KBM-7 (cell line): ENCODE results near the gene SEC24D.
A peak's percentile ranks its signal among the peaks of the same experiment; 100 is the strongest.
"Not testable (repeated sequence)": the region's sequence is repeated elsewhere in the genome, so short reads cannot be mapped to it uniquely, and the experiment has no call there.

Experiments
- DNase-seq: peaks from one replicate; pipeline ENCODE4 v3.0.0-alpha.2; 2015
- in situ Hi-C: fragments of 300-500 bp; cut with MboI; formaldehyde crosslinking; loops from 2 replicates; pipeline ENCODE4 v1.14.3; 2020; ENCODE audit warnings: low sequenced_read_pairs, low pct_unique_long_range_greater_than_20kb, mixed read lengths

Gene SEC24D

GRCh38 chr4:118816538-118817177, 19.3 kb downstream of the SEC24D start:
- no peak for DNase-seq
- in situ Hi-C loops = no loop called here

- in situ Hi-C loops = no loop called here
Measured at GRCh38 chr4:118814891-118815290, 21.0 kb downstream of the SEC24D start.

GRCh38 chr4:118814058-118814457, 21.9 kb downstream of the SEC24D start:
- in situ Hi-C loops = no loop called here
- no peak for DNase-seq

More at GRCh38 chr4:118814891-118815290, 21.0 kb downstream of the SEC24D start:
- no peak for DNase-seq

GRCh38 chr4:118813561-118813960, 22.4 kb downstream of the SEC24D start:
- DNase-seq = no peak
- in situ Hi-C loops = no loop called here

GRCh38 chr4:118811832-118812231, 24.1 kb downstream of the SEC24D start:
- DNase-seq = no peak
- in situ Hi-C loops = no loop called here

GRCh38 chr4:118810991-118811764, 24.7 kb downstream of the SEC24D start:
- in situ Hi-C loops = no loop called here
- DNase-seq = peak; percentile 3

- in situ Hi-C loops = no loop called here
- no peak for DNase-seq
Measured at GRCh38 chr4:118807659-118808058, 28.3 kb downstream of the SEC24D start.

- in situ Hi-C loops = no loop called here
- DNase-seq = no peak
Measured at GRCh38 chr4:118803253-118803652, 32.7 kb downstream of the SEC24D start.

GRCh38 chr4:118801895-118802575, 33.9 kb downstream of the SEC24D start:
- in situ Hi-C loops = no loop called here
- DNase-seq = no peak

- DNase-seq = no peak
- in situ Hi-C loops = no loop called here
Measured at GRCh38 chr4:118799231-118799942, 36.5 kb downstream of the SEC24D start.

GRCh38 chr4:118798658-118799057, 37.3 kb downstream of the SEC24D start:
- no peak for DNase-seq
- in situ Hi-C loops = no loop called here

- no peak for DNase-seq
- in situ Hi-C loops = no loop called here
Measured at GRCh38 chr4:118797558-118798142, 38.3 kb downstream of the SEC24D start.

- in situ Hi-C loops, DNase-seq: not testable (repeated sequence)
Measured at GRCh38 chr4:118791690-118792446, 44.1 kb downstream of the SEC24D start.

- in situ Hi-C loops = no loop called here
- DNase-seq = no peak
Measured at GRCh38 chr4:118790544-118790943, 45.4 kb downstream of the SEC24D start.

GRCh38 chr4:118788911-118789310, 47.0 kb downstream of the SEC24D start:
- in situ Hi-C loops = no loop called here
- DNase-seq = no peak

- in situ Hi-C loops = no loop called here
- DNase-seq = no peak
Measured at GRCh38 chr4:118787844-118788380, 48.0 kb downstream of the SEC24D start.

GRCh38 chr4:118784776-118785175, 51.1 kb downstream of the SEC24D start:
- no peak for DNase-seq
- in situ Hi-C loops = no loop called here

GRCh38 chr4:118783887-118784286, 52.0 kb downstream of the SEC24D start:
- no peak for DNase-seq
- in situ Hi-C loops = no loop called here
